Right lobe of liver (tissue), 4 donors: Measurements from ENCODE around the gene SATL1.

Experiments
- POLR2A ChIP-seq: fragments of 450-650 bp; IDR thresholded peaks from one replicate; pipeline ENCODE4 v1.6.1; 2017; ENCODE audit warnings: antibody characterized with exemption, mild to moderate bottlenecking
- TF ChIP-seq, protein P1 (sequence below), 4 donors: fragments of 200-600 bp in 3 of 4; fragments of 450-650 bp in 1 of 4; IDR thresholded peaks; one replicate each; pipeline versions ENCODE4 v1.5.1 to v1.8.0; 2016 to 2022; ENCODE audit warnings: antibody characterized with exemption in 4 of 4, mild to moderate bottlenecking in 2 of 4
- donor health status: DM: no; HTN: no; CAD: no.
- donor health status: DM: no; HTN: no; CAD: no.
- donor health status: DM: no; HTN: yes; CAD: no.

DNA sequence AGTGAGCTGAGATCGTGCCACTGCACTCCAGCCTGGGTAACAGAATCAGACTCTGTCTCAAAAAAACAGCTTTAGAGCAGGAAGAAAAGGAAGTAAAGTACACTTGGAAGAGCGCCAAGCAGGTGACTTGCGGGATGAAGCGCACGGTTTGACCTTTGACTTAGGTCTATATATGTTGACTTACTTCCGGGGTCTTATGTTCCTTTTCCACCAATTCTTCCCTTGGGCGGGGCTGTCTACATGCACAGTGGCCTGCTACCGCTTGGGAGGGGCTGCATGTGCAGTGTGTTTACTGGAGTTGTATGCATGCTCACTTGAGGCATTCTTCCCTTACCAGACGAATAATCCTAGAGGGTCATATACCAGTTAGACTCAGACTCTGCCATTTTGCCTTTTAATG is 131.3 kb downstream of the SATL1 start:
- TF ChIP-seq, protein P1, sequence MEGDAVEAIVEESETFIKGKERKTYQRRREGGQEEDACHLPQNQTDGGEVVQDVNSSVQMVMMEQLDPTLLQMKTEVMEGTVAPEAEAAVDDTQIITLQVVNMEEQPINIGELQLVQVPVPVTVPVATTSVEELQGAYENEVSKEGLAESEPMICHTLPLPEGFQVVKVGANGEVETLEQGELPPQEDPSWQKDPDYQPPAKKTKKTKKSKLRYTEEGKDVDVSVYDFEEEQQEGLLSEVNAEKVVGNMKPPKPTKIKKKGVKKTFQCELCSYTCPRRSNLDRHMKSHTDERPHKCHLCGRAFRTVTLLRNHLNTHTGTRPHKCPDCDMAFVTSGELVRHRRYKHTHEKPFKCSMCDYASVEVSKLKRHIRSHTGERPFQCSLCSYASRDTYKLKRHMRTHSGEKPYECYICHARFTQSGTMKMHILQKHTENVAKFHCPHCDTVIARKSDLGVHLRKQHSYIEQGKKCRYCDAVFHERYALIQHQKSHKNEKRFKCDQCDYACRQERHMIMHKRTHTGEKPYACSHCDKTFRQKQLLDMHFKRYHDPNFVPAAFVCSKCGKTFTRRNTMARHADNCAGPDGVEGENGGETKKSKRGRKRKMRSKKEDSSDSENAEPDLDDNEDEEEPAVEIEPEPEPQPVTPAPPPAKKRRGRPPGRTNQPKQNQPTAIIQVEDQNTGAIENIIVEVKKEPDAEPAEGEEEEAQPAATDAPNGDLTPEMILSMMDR (IDR thresholded peaks at IDR 0.05) = no peak
- TF ChIP-seq POLR2A = no peak
